ENCODE results near the gene PTPRG. TPM values are rescaled to one million over a fixed set of nuclear protein-coding genes. Genes with fewer than 3 reads are reported as not detected.

PTPRG gene
- total RNA-seq, 1 experiment from 2014 or later = 11.7 TPM

- Histone ChIP-seq H3K27me3 (replicated peaks; ENCODE audit: insufficient read depth, low read depth, low read length, poor library complexity) (no peaks in the 10 kb centered on the region), H3K9me3 (ENCODE audit: low read depth, low read length, poor library complexity, severe bottlenecking) (no peaks in the 10 kb centered on the region), H3K27ac (ENCODE audit: low read depth, low read length, poor library complexity, severe bottlenecking) (no peak overlapping the region), H3K36me3 (ENCODE audit: insufficient read depth, low read length, poor library complexity, severe bottlenecking) (no peaks in the 10 kb centered on the region), H3K4me1 (ENCODE audit: insufficient read depth, low read length, poor library complexity, severe bottlenecking) (no peaks in the 10 kb centered on the region), H3K4me3 (ENCODE audit: low read depth, low read length, poor library complexity, severe bottlenecking) (no peak overlapping the region)
- ChIA-PET CTCF (no interaction called here), POLR2A (ENCODE audit: low non-redundant PET) (no interaction called here)
- intact Hi-C loops (cut with micrococcal nuclease; ENCODE audit: unreplicated experiment) = no loop called here
- no TSS peak for BruUV-seq (replicated peaks)
- no peak for DNase-seq (ENCODE audit: low spot score)
- TF ChIP-seq EZH2 (IDR thresholded peaks at IDR 0.05; ENCODE audit: borderline replicate concordance, low read depth, low read length, poor library complexity, severe bottlenecking) (no peak), CTCF (conservative IDR thresholded peaks at IDR 0.05; ENCODE audit: low read depth, low read length) (no peak)
Observed at GRCh38 chr3:61986473-61986872, 425.1 kb downstream of the PTPRG start.

GRCh38 chr3:61989681-61990080 lies 428.3 kb downstream of the PTPRG start:
- intact Hi-C loops (cut with micrococcal nuclease; ENCODE audit: unreplicated experiment) = no loop called here
- TF ChIP-seq CTCF (conservative IDR thresholded peaks at IDR 0.05; ENCODE audit: low read depth, low read length) (no peak), EZH2 (IDR thresholded peaks at IDR 0.05; ENCODE audit: borderline replicate concordance, low read depth, low read length, poor library complexity, severe bottlenecking) (no peak)
- BruUV-seq (replicated peaks) = no TSS peak
- no peak overlapping the region for H3K27ac ChIP-seq (ENCODE audit: low read depth, low read length, poor library complexity, severe bottlenecking)
- DNase-seq (ENCODE audit: low spot score) = no peak
- no peaks in the 10 kb centered on the region for H3K4me1 ChIP-seq (ENCODE audit: insufficient read depth, low read length, poor library complexity, severe bottlenecking)
- H3K36me3 ChIP-seq (ENCODE audit: insufficient read depth, low read length, poor library complexity, severe bottlenecking) = no peaks in the 10 kb centered on the region
- H3K27me3 ChIP-seq (replicated peaks; ENCODE audit: insufficient read depth, low read depth, low read length, poor library complexity) = no peaks in the 10 kb centered on the region
- POLR2A ChIA-PET (ENCODE audit: low non-redundant PET) = no interaction called here
- CTCF ChIA-PET = no interaction called here
- H3K4me3 ChIP-seq (ENCODE audit: low read depth, low read length, poor library complexity, severe bottlenecking) = no peak overlapping the region
- no peaks in the 10 kb centered on the region for H3K9me3 ChIP-seq (ENCODE audit: low read depth, low read length, poor library complexity, severe bottlenecking)

- no peaks in the 10 kb centered on the region for H3K9me3 ChIP-seq (ENCODE audit: low read depth, low read length, poor library complexity, severe bottlenecking)
- no peaks in the 10 kb centered on the region for H3K27me3 ChIP-seq (replicated peaks; ENCODE audit: insufficient read depth, low read depth, low read length, poor library complexity)
- no peaks in the 10 kb centered on the region for H3K36me3 ChIP-seq (ENCODE audit: insufficient read depth, low read length, poor library complexity, severe bottlenecking)
- H3K4me1 ChIP-seq (ENCODE audit: insufficient read depth, low read length, poor library complexity, severe bottlenecking) = no peaks in the 10 kb centered on the region
- POLR2A ChIA-PET (ENCODE audit: low non-redundant PET) = no interaction called here
- intact Hi-C loops (cut with micrococcal nuclease; ENCODE audit: unreplicated experiment) = no loop called here
- no peak for DNase-seq (ENCODE audit: low spot score)
- CTCF ChIA-PET = no interaction called here
- no peak overlapping the region for H3K27ac ChIP-seq (ENCODE audit: low read depth, low read length, poor library complexity, severe bottlenecking)
- BruUV-seq (replicated peaks) = no TSS peak
- no peak overlapping the region for H3K4me3 ChIP-seq (ENCODE audit: low read depth, low read length, poor library complexity, severe bottlenecking)
- TF ChIP-seq EZH2 (IDR thresholded peaks at IDR 0.05; ENCODE audit: borderline replicate concordance, low read depth, low read length, poor library complexity, severe bottlenecking) = no peak
- TF ChIP-seq CTCF (conservative IDR thresholded peaks at IDR 0.05; ENCODE audit: low read depth, low read length) = no peak
Observed at GRCh38 chr3:61990327-61991027, 429.1 kb downstream of the PTPRG start.
